NOMO-1 (cell line): ENCODE data around the gene RSPH3.

Source experiments
- DNase-seq, 2 experiments: peaks; one replicate each; lab custom pipeline; 2025; ENCODE audit not compliant: unreplicated experiment in 2 of 2; lab: John Stamatoyannopoulos, UW

The RSPH3 gene

GRCh38 chr6:158938220-158938619 is 61.8 kb downstream of the RSPH3 start:
- DNase-seq: no peak

- DNase-seq: no peak
Observed at GRCh38 chr6:158934157-158934556, 65.8 kb downstream of the RSPH3 start.

GRCh38 chr6:158933079-158933595 is 66.9 kb downstream of the RSPH3 start:
- DNase-seq: no peak

- DNase-seq: no peak
Observed at GRCh38 chr6:158928068-158928467, 71.9 kb downstream of the RSPH3 start.

GRCh38 chr6:158926414-158926813 is 73.6 kb downstream of the RSPH3 start:
- no peak for DNase-seq

GRCh38 chr6:158924499-158925455 is 75.2 kb downstream of the RSPH3 start:
- DNase-seq: no peak

- DNase-seq: no peak
Observed at GRCh38 chr6:158923805-158924498, 76.0 kb downstream of the RSPH3 start.
